ENCODE data around the gene SIGMAR1. TPM values are rescaled to one million over a fixed set of nuclear protein-coding genes. Genes with fewer than 3 reads are reported as not detected.
A peak's percentile ranks its signal among the peaks of the same experiment; 100 is the strongest.

Gene SIGMAR1
- total and polyA plus RNA-seq, 2 of the 8 experiments (the other 6 are each of a cell fraction or from before 2014, with no cell fraction given): 84.2 to 134 TPM

- H3K9me3 ChIP-seq (ENCODE audit: insufficient read depth in 2 of 2, low read depth in 1 of 2, low read length in 1 of 2): no peaks in the 10 kb centered on the region
- peaks cover 0 to 2% of the 10 kb centered on the region in 2 experiments for H4K20me1 ChIP-seq (replicated peaks in 1 of 2; ENCODE audit: control insufficient read depth in 1 of 2, insufficient read depth in 2 of 2, low read length in 2 of 2)
- no peak overlapping the region for H2BK5ac ChIP-seq (ENCODE audit: low read depth, low read length)
- H4K91ac ChIP-seq (replicated peaks; ENCODE audit: insufficient read length, low read length): no peak overlapping the region
- TF ChIP-seq E2F6 (IDR thresholded peaks at IDR 0.05): peak; percentile 87
- no peak for TF ChIP-seq KDM4A (IDR thresholded peaks at IDR 0.05; ENCODE audit: low read depth, low read length, severe bottlenecking)
- peak; percentile 91 for TF ChIP-seq MAX (IDR thresholded peaks at IDR 0.05)
- H4K8ac ChIP-seq (ENCODE audit: extremely low read depth, insufficient read depth, low read length): peak overlapping the region; percentile 40; the same call in 1 of the 2 replicates
- H3K4me3 ChIP-seq (ENCODE audit: extremely low read depth in 1 of 4, insufficient read depth in 2 of 4, low read depth in 3 of 4, low read length in 4 of 4): no peak overlapping the region
- no peak overlapping the region for H3K56ac ChIP-seq (replicated peaks; ENCODE audit: insufficient read length, low read depth, low read length)
- H2BK15ac ChIP-seq (ENCODE audit: low read length): 0 out of 2 replicates have a peak overlapping the region, but pooled peaks have one; percentile 31
- H2BK20ac ChIP-seq (ENCODE audit: low read length): no peak overlapping the region
- H3K9ac ChIP-seq (replicated peaks in 1 of 4; ENCODE audit: extremely low read depth in 1 of 4, low read depth in 3 of 4, low read length in 3 of 4): no peak overlapping the region
- POLR2A ChIA-PET (ENCODE audit: partially characterized antibody): interaction anchor here (0.9 kb wide), 1 partner anchor 10 kb away, joined by 3 read pairs; no protein-coding TSS in a partner anchor
- H2AFZ ChIP-seq (ENCODE audit: low read length): no peak overlapping the region
- CTCF ChIA-PET (ENCODE audit: partially characterized antibody): interaction anchor here (0.6 to 4.7 kb wide), 7 partner anchors 11 to 453 kb away, joined by 4 to 65 read pairs (median 6); partner anchors contain the start of genes RPP25L and SIGMAR1
- no peak overlapping the region for H4K5ac ChIP-seq (ENCODE audit: insufficient read length, low read depth, low read length)
- no peaks in the 10 kb centered on the region; the same call in 1 of the 2 replicates for H3K79me1 ChIP-seq (ENCODE audit: low read depth, low read length)
- peak overlapping the region; percentile 46 to 68; a peak in 1 of 4 replicates for H3K4me2 ChIP-seq (ENCODE audit: insufficient read depth in 1 of 2, low read depth in 2 of 2, low read length in 2 of 2)
- no peak overlapping the region for H2BK12ac ChIP-seq (ENCODE audit: low read depth, low read length)
- peaks cover 0 to 9% (median 4%) of the 10 kb centered on the region in 4 experiments; a peak in 5 of 7 replicates for H3K4me1 ChIP-seq (replicated peaks in 1 of 4; ENCODE audit: control insufficient read depth in 3 of 4, insufficient read depth in 4 of 4, low read length in 3 of 4)
- H3K36me3 ChIP-seq (ENCODE audit: control insufficient read depth in 2 of 4, insufficient read depth in 4 of 4, low read length in 3 of 4): no peaks in the 10 kb centered on the region; a peak in 1 of 8 replicates
- no peak overlapping the region for H2BK120ac ChIP-seq (replicated peaks; ENCODE audit: low read depth, low read length)
- no peak overlapping the region for H2AK5ac ChIP-seq (ENCODE audit: low read depth, low read length)
- no peak overlapping the region for H3K18ac ChIP-seq (ENCODE audit: extremely low read depth, low read length)
- FAIRE-seq (no peak), DNase-seq (ENCODE audit: low read depth in 1 of 2, low spot score in 2 of 2) (no peak)
- no peak overlapping the region for H3K23ac ChIP-seq (ENCODE audit: insufficient read length)
- 75% methylated on average over 50 of the region's 63 CpGs; no CpG with 5 or more reads in 1 of the 2 experiments for WGBS, 2 experiments (ENCODE audit: extremely low coverage in 1 of 2, insufficient coverage in 1 of 2, insufficient read length in 1 of 2, insufficient replicate concordance in 2 of 2, low coverage in 1 of 2, low lambda C conversion rate in 2 of 2, missing lambda C conversion rate in 1 of 2)
- H3K27me3 ChIP-seq (replicated peaks in 1 of 4; ENCODE audit: control insufficient read depth in 3 of 4, extremely low read depth in 1 of 4, insufficient read depth in 3 of 4, low read length in 3 of 4): peaks cover 45 to 70% (median 67%) of the 10 kb centered on the region in 4 experiments
- H3K4ac ChIP-seq (replicated peaks; ENCODE audit: insufficient read length, low read depth, low read length): no peak overlapping the region
- H3K27ac ChIP-seq (ENCODE audit: low read depth, low read length): no peak overlapping the region
- H3K79me2 ChIP-seq (ENCODE audit: control insufficient read depth in 1 of 2, insufficient read depth in 2 of 2, low read length in 2 of 2): no peaks in the 10 kb centered on the region
- peaks cover 11% of the 10 kb centered on the region for H3K23me2 ChIP-seq (ENCODE audit: low read depth, low read length)
- H3K14ac ChIP-seq (ENCODE audit: insufficient read length): no peak overlapping the region
Observed at GRCh38 chr9:34623374-34624235, 14.0 kb downstream of the SIGMAR1 start.
